OCI-LY7 (cell line): ENCODE results near the gene GLCCI1. TPM values are rescaled to one million over a fixed set of nuclear protein-coding genes. Genes with fewer than 3 reads are reported as not detected.

Experiments
- BruUV-seq: library from RNA; stranded (reverse); fragments of 400-500 nt; replicated peaks from 2 replicates; lab custom pipeline; 2021; lab: Mats Ljungman, UMichigan
- CTCF ChIA-PET: fragments of 300-600 bp; sonication (Branson Sonifier 250); formaldehyde crosslinking; loops from one replicate; lab custom pipeline; 2022; ENCODE audit warnings: antibody characterized with exemption; ENCODE audit not compliant: unreplicated experiment; lab: Charles Lee
- POLR2A ChIA-PET: fragments of 300-600 bp; sonication (Branson Sonifier 250); formaldehyde crosslinking; loops from one replicate; lab custom pipeline; 2022; ENCODE audit warnings: antibody characterized with exemption; lab: Charles Lee
- DNase-seq: peaks from one replicate; pipeline ENCODE4 v3.0.0-alpha.2; 2015; ENCODE audit warnings: low spot score
- H2AFZ ChIP-seq: fragments of 200-600 bp; sonication (generic), shearing (Covaris generic); 2 replicates; pipeline ENCODE4 v1.6.1; 2014; ENCODE audit warnings: mild to moderate bottlenecking, antibody characterized with exemption, low read length, moderate library complexity
- H3K27ac ChIP-seq: fragments of 200-600 bp; sonication (generic); 2 replicates; pipeline ENCODE4 v1.5.1; 2014; ENCODE audit warnings: mixed run types, low read depth, mild to moderate bottlenecking, moderate library complexity, low read length, inconsistent platforms; ENCODE audit not compliant: poor library complexity, severe bottlenecking
- H3K36me3 ChIP-seq: fragments of 200-600 bp; sonication (generic); 2 replicates; pipeline ENCODE4 v1.6.1; 2014; ENCODE audit warnings: mild to moderate bottlenecking, antibody characterized with exemption, low read length, moderate library complexity, mixed read lengths; ENCODE audit not compliant: insufficient read depth
- H3K4me1 ChIP-seq: fragments of 200-600 bp; sonication (generic); 2 replicates; pipeline ENCODE4 v1.5.1; 2014; ENCODE audit warnings: mild to moderate bottlenecking, low read length; ENCODE audit not compliant: insufficient read depth, poor library complexity, severe bottlenecking
- H3K4me2 ChIP-seq: fragments of 200-600 bp; sonication (generic); 2 replicates; pipeline ENCODE4 v1.6.1; 2014; ENCODE audit warnings: mild to moderate bottlenecking, low read length
- H3K4me3 ChIP-seq: fragments of 200-600 bp; sonication (generic); 2 replicates; pipeline ENCODE4 v1.5.1; 2014; ENCODE audit warnings: mild to moderate bottlenecking, low read depth, low read length; ENCODE audit not compliant: poor library complexity, severe bottlenecking
- H3K79me2 ChIP-seq: fragments of 200-600 bp; sonication (generic); 2 replicates; pipeline ENCODE4 v1.6.1; 2016; ENCODE audit warnings: low read depth, mild to moderate bottlenecking, low read length, moderate library complexity, mixed read lengths; ENCODE audit not compliant: insufficient read depth
- H3K9me2 ChIP-seq: fragments of 200-600 bp; sonication (generic); 2 replicates; pipeline ENCODE4 v1.6.1; 2016; ENCODE audit warnings: mild to moderate bottlenecking, low read length, mixed read lengths; ENCODE audit not compliant: insufficient read depth
- H3K9me3 ChIP-seq: fragments of 200-600 bp; sonication (generic); 2 replicates; pipeline ENCODE4 v1.6.1; 2014; ENCODE audit warnings: mild to moderate bottlenecking, mixed run types, low read length, mixed read lengths
- H4K20me1 ChIP-seq: fragments of 200-600 bp; sonication (generic); 2 replicates; pipeline ENCODE4 v1.6.1; 2014; ENCODE audit warnings: mild to moderate bottlenecking, antibody characterized with exemption, low read length, moderate library complexity, mixed read lengths; ENCODE audit not compliant: insufficient read depth
- CTCF ChIP-seq: fragments of 200-600 bp; sonication (generic); conservative IDR thresholded peaks from 2 replicates; pipeline ENCODE4 v1.5.1; 2014; ENCODE audit warnings: mild to moderate bottlenecking, antibody characterized with exemption, low read length, moderate library complexity, mixed read lengths
- EZH2phosphoT487 ChIP-seq: fragments of 200-600 bp; sonication (generic); IDR thresholded peaks from 2 replicates; pipeline ENCODE4 v1.6.1; 2018; ENCODE audit warnings: low read depth, borderline replicate concordance, mild to moderate bottlenecking, mixed run types, antibody characterized with exemption, low read length, moderate library complexity, mixed read lengths
- intact Hi-C: fragments of 100-400 bp; cut with micrococcal nuclease; formaldehyde crosslinking; loops from one replicate; pipeline ENCODE4 v1.10.0; 2022; ENCODE audit not compliant: unreplicated experiment
- total RNA-seq, 2 experiments: library from RNA; depleted of rRNA in 1 of 2; stranded (reverse); fragments of >200 nt in 1 of 2; shearing (Covaris generic) in 1 of 2; gene quantifications; 2 replicates each; pipeline ENCODE4 v1.2.3, GENCODE V29; 2014 to 2022

Gene GLCCI1
- total RNA-seq, 2 experiments from 2014 or later = 21.3 to 85.6 TPM

- Histone ChIP-seq H4K20me1 (no peaks in the 10 kb centered on the region), H3K79me2 (no peaks in the 10 kb centered on the region), H3K9me2 (no peaks in the 10 kb centered on the region), H3K4me1 (no peaks in the 10 kb centered on the region), H3K36me3 (peaks cover 46% of the 10 kb centered on the region), H2AFZ (no peak overlapping the region), H3K4me2 (no peak overlapping the region), H3K9me3 (no peaks in the 10 kb centered on the region), H3K4me3 (no peak overlapping the region), H3K27ac (no peak overlapping the region)
- TF ChIP-seq CTCF (no peak), EZH2phosphoT487 (no peak)
- BruUV-seq = no TSS peak
- no peak for DNase-seq
- POLR2A ChIA-PET = interaction anchor here (0.6 to 2.9 kb wide), 4 partner anchors 9 to 314 kb away, joined by 3 to 19 read pairs (median 4); no protein-coding TSS in a partner anchor
- CTCF ChIA-PET = no interaction called here
- intact Hi-C loops = no loop called here
These were observed 116.2 kb downstream of the GLCCI1 start for GRCh38 chr7:8084836-8085235.

- H3K4me2 ChIP-seq = no peak overlapping the region
- H3K9me2 ChIP-seq = no peaks in the 10 kb centered on the region
- H2AFZ ChIP-seq = no peak overlapping the region
- no peaks in the 10 kb centered on the region for H3K9me3 ChIP-seq
- H3K4me1 ChIP-seq = no peaks in the 10 kb centered on the region
- BruUV-seq = no TSS peak
- CTCF ChIA-PET = no interaction called here
- no peaks in the 10 kb centered on the region for H4K20me1 ChIP-seq
- H3K79me2 ChIP-seq = no peaks in the 10 kb centered on the region
- TF ChIP-seq EZH2phosphoT487 = no peak
- no peak for TF ChIP-seq CTCF
- no peak for DNase-seq
- POLR2A ChIA-PET = interaction anchor here (0.5 to 2.9 kb wide), 5 partner anchors 10 to 314 kb away, joined by 3 to 19 read pairs (median 3); no protein-coding TSS in a partner anchor
- H3K36me3 ChIP-seq = peaks cover 46% of the 10 kb centered on the region
- intact Hi-C loops = no loop called here
- H3K27ac ChIP-seq = no peak overlapping the region
- H3K4me3 ChIP-seq = no peak overlapping the region
These were observed 116.8 kb downstream of the GLCCI1 start for GRCh38 chr7:8085420-8085819.

- peaks cover 43% of the 10 kb centered on the region for H3K36me3 ChIP-seq
- H4K20me1 ChIP-seq = no peaks in the 10 kb centered on the region
- H3K9me2 ChIP-seq = no peaks in the 10 kb centered on the region
- H3K4me1 ChIP-seq = no peaks in the 10 kb centered on the region
- H3K27ac ChIP-seq = no peak overlapping the region
- no peak overlapping the region for H3K4me3 ChIP-seq
- no peaks in the 10 kb centered on the region for H3K9me3 ChIP-seq
- H3K4me2 ChIP-seq = no peak overlapping the region
- TF ChIP-seq CTCF (no peak), EZH2phosphoT487 (no peak)
- no peak overlapping the region for H2AFZ ChIP-seq
- no peaks in the 10 kb centered on the region for H3K79me2 ChIP-seq
- DNase-seq = no peak
- BruUV-seq = no TSS peak
- CTCF ChIA-PET = no interaction called here
- POLR2A ChIA-PET = interaction anchor here (1.0 to 2.9 kb wide), 3 partner anchors 11 to 32 kb away, joined by 3 to 19 read pairs (median 3); no protein-coding TSS in a partner anchor
- intact Hi-C loops = no loop called here
These were observed 117.6 kb downstream of the GLCCI1 start for GRCh38 chr7:8086239-8086638.
